HepG2 (cell line): ENCODE measurements around the gene SLC35B2. TPM values are rescaled to one million over a fixed set of nuclear protein-coding genes. Genes with fewer than 3 reads are reported as not detected.

Source experiments
- ASH2L ChIP-seq: fragments of 300-600, 200-600 bp; sonication (generic); IDR thresholded peaks from 2 replicates; pipeline ENCODE4 v1.7.0; 2017; ENCODE audit warnings: low read depth, mild to moderate bottlenecking, moderate library complexity, mixed read lengths, low read length; ENCODE audit not compliant: insufficient read length
- E2F2 ChIP-seq: sonication (generic); formaldehyde crosslinking; IDR thresholded peaks from 2 replicates; pipeline ENCODE4 v1.4.0; 2020; ENCODE audit warnings: missing genetic modification reagents, borderline replicate concordance
- FIP1L1 ChIP-seq: fragments of 200-400 bp; formaldehyde crosslinking; IDR thresholded peaks from 2 replicates; pipeline ENCODE4 v1.6.1; 2018; ENCODE audit warnings: low read depth, mild to moderate bottlenecking, low read length, moderate library complexity, borderline replicate concordance; ENCODE audit not compliant: insufficient read depth
- FOXC1 ChIP-seq: sonication (generic); formaldehyde crosslinking; IDR thresholded peaks from 2 replicates; pipeline ENCODE4 v1.8.0; 2022; ENCODE audit warnings: mild to moderate bottlenecking, missing genetic modification reagents, borderline replicate concordance
- HMG20B ChIP-seq: conservative IDR thresholded peaks from 2 replicates; pipeline ENCODE4 v1.6.1; 2016; ENCODE audit warnings: missing genetic modification reagents, missing compliant biosample characterization
- HMGXB4 ChIP-seq, 2 experiments: sonication (generic) in 1 of 2; formaldehyde crosslinking in 1 of 2; IDR thresholded peaks; 2 replicates each; pipeline versions ENCODE4 v1.4.0 to v1.6.1; 2018 to 2020; ENCODE audit warnings: missing genetic modification reagents in 2 of 2, borderline replicate concordance in 1 of 2, low read depth in 1 of 2, mild to moderate bottlenecking in 1 of 2, missing biosample characterization in 1 of 2
- ISX ChIP-seq: sonication (generic); formaldehyde crosslinking; conservative IDR thresholded peaks from 2 replicates; pipeline ENCODE4 v1.5.0; 2020; ENCODE audit warnings: missing genetic modification reagents
- KMT2B ChIP-seq: IDR thresholded peaks from 2 replicates; pipeline ENCODE4 v1.6.1; 2016; ENCODE audit warnings: missing genetic modification reagents, missing compliant biosample characterization
- NFE2L1 ChIP-seq: sonication (generic); formaldehyde crosslinking; IDR thresholded peaks from 2 replicates; pipeline ENCODE4 v1.4.0; 2020; ENCODE audit warnings: missing genetic modification reagents, mild to moderate bottlenecking, borderline replicate concordance
- SMAD9 ChIP-seq: sonication (generic); formaldehyde crosslinking; IDR thresholded peaks from 2 replicates; pipeline ENCODE4 v1.5.1; 2020; ENCODE audit warnings: mild to moderate bottlenecking, missing genetic modification reagents
- THAP9 ChIP-seq: sonication (generic); formaldehyde crosslinking; IDR thresholded peaks from 2 replicates; pipeline ENCODE4; 2020; ENCODE audit warnings: missing genetic modification reagents, mild to moderate bottlenecking, borderline replicate concordance
- ZBTB25 ChIP-seq: IDR thresholded peaks from 2 replicates; pipeline ENCODE4 v1.6.1; 2018; ENCODE audit warnings: missing genetic modification reagents
- ZBTB44 ChIP-seq: sonication (generic); formaldehyde crosslinking; IDR thresholded peaks from 2 replicates; pipeline ENCODE4 v1.4.0; 2020; ENCODE audit warnings: missing genetic modification reagents
- ZNF232 ChIP-seq: sonication (generic); formaldehyde crosslinking; IDR thresholded peaks from 2 replicates; pipeline ENCODE4 v1.4.0; 2020; ENCODE audit warnings: missing genetic modification reagents, borderline replicate concordance
- ZNF256 ChIP-seq: sonication (generic); formaldehyde crosslinking; conservative IDR thresholded peaks from 2 replicates; pipeline ENCODE4 v1.4.0; 2020; ENCODE audit warnings: missing genetic modification reagents
- ZNF317 ChIP-seq: sonication (generic); formaldehyde crosslinking; IDR thresholded peaks from 2 replicates; pipeline ENCODE4 v1.5.0; 2020; ENCODE audit warnings: mild to moderate bottlenecking, missing genetic modification reagents
- ZNF335 ChIP-seq: sonication (generic); formaldehyde crosslinking; IDR thresholded peaks from 2 replicates; pipeline ENCODE4 v1.4.0; 2020; ENCODE audit warnings: missing genetic modification reagents
- ZNF552 ChIP-seq: sonication (generic); formaldehyde crosslinking; IDR thresholded peaks from 2 replicates; pipeline ENCODE4 v1.9.0; 2022; ENCODE audit warnings: missing genetic modification reagents, mild to moderate bottlenecking, borderline replicate concordance
- ZNF567 ChIP-seq: sonication (generic); formaldehyde crosslinking; IDR thresholded peaks from 2 replicates; pipeline ENCODE4 v1.8.1; 2023; ENCODE audit warnings: mild to moderate bottlenecking, missing genetic modification reagents, borderline replicate concordance
- polyA plus RNA-seq, 8 experiments: library from polyadenylated mRNA; depleted of rRNA in 3 of 8; stranded (reverse) in 7 of 8; unstranded in 1 of 8; fragments of >200 nt; fragmentation: Illumina TruSeq in 4 of 8; extraction: Trizol in 4 of 8; gene quantifications; 2 replicates each; pipeline versions ENCODE4 v1.2.1 to v1.2.3, GENCODE V29; 2011 to 2016; ENCODE audit warnings: low read depth in 4 of 8, missing spikeins in 1 of 8, mixed read lengths in 1 of 8; ENCODE audit not compliant: insufficient read depth in 1 of 8
- total RNA-seq, 5 experiments: library from RNA; depleted of rRNA; stranded (reverse); fragments of >200 nt; fragmentation: Illumina TruSeq; extraction: Trizol; gene quantifications; 2 replicates each; pipeline ENCODE4 v1.2.3, GENCODE V29; 2016; ENCODE audit warnings: low read depth in 1 of 5

Gene SLC35B2
- total and polyA plus RNA-seq, 2 of the 13 experiments (the other 11 are each of a cell fraction or from before 2014, with no cell fraction given), result 61.1 to 148 TPM

- TF ChIP-seq HMGXB4 (CRISPR knock-in tag; IDR thresholded peaks at IDR 0.05; ENCODE audit: borderline replicate concordance in 1 of 2, low read depth in 1 of 2) (peak in 1 of 2 experiments; percentile 93), THAP9 (no peak), SMAD9 (CRISPR knock-in tag) (peak; percentile 27; the same call in 1 of the 2 replicates), ZNF567 (CRISPR knock-in tag) (no peak; the same call in 1 of the 2 replicates), ZBTB25 (CRISPR knock-in tag) (no peak; the same call in 1 of the 2 replicates), ZNF317 (CRISPR knock-in tag) (peak; percentile 29; the same call in 1 of the 2 replicates), ZNF552 (no peak), ISX (peak; percentile 90; the same call in 1 of the 2 replicates), E2F2 (CRISPR knock-in tag) (peak; percentile 95; the same call in 1 of the 2 replicates), ZNF232 (CRISPR knock-in tag) (peak; percentile 86; the same call in 1 of the 2 replicates), ZNF256 (CRISPR knock-in tag) (peak; percentile 99), FIP1L1 (peak; percentile 49; the same call in 1 of the 2 replicates), HMG20B (CRISPR knock-in tag) (no peak; the same call in none of the 2 replicates), NFE2L1 (no peak), FOXC1 (CRISPR knock-in tag) (peak; percentile 68), ZNF335 (CRISPR knock-in tag) (no peak; the same call in none of the 2 replicates), ZBTB44 (CRISPR knock-in tag) (0 out of 2 replicates have a peak, but pooled peaks have one; percentile 74), KMT2B (CRISPR knock-in tag) (no peak), ASH2L (peak; percentile 83)
Measured at GRCh38 chr6:44246663-44247337, 10.5 kb downstream of the SLC35B2 start, which contains the start of gene HSP90AB1 (continued).
